NCI-H1694 (cell line): ENCODE data around the gene SPACA5.
"Not testable (repeated sequence)": the region's sequence is repeated elsewhere in the genome, so short reads cannot be mapped to it uniquely, and the experiment has no call there.

Source experiments
- DNase-seq: peaks from one replicate; lab custom pipeline; 2025; lab: John Stamatoyannopoulos, UW

The SPACA5 gene

DNA sequence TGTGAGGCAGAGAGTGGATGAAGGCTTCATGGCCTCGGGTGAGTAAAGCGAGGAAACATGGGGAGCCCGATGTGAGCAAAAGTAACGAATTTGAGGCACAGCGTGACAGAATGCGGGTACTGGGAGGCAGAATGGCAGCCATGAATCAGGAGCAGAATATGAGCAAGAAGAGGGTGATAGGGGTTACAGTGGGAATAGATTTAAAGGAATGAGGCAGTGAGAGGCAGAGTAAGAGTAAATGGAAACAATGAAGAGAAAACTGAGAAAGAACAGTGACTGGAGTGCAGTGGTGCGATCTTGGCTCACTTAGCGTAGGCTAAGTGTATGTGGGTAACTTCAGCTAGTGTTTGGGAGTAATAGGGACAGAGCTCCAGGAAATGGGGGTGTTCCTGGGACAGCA lies at the start of gene SPACA5:
SPACA5 (plus strand) TSS at position 301 of the 400 bp plus-strand sequence. CDS start 815 bp downstream, outside the sequence.
- not testable (repeated sequence) for DNase-seq

DNA sequence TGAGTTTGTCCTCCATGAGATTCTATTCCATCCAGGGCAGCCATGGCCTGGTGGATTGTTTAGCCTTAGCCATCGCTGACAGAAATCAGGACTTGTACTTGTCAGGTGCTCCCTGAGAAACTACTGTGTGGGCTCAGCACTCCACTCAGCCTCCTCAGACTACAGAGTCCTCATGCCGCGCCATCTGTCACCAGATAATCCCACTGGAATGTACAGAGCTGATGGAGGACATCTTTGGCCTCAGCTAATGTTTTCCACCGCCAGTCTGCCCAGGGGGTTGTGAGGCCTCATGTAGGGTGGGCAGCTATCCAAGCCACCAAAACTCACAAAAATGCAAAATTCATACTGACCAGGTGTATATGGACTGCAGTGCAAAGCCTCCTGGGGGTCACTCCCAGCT lies 48.6 kb upstream of the SPACA5 start:
- DNase-seq = not testable (repeated sequence)

DNA sequence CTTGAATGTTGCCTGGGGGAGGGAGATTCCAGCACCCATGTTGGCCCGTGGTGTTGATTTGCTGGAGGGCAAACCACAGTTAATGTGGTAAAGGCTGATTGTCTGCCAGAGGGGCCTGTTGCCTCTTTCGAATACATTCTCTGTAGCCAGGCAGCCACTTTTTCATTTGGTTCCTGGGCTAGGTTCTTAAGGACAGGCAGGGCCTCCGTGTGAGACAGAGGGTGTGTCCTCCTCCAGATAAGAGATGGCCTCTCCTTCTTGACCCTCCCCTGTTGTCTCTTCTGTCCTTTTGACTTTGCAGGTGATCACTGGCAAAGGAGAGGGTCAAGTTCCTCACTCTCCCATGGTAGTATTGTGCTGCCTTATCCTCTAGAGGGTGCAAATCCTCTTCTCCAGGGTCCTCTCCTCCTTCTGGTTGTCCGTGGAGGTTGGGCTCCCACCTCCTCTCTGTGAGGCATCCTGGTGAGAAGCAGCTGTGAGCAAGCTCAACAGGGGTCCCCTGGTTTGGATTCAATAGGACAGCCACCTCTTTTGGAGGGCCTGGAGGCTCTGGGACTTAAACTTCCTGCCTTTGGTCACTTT lies 47.9 kb upstream of the SPACA5 start:
- no peak for DNase-seq

DNA sequence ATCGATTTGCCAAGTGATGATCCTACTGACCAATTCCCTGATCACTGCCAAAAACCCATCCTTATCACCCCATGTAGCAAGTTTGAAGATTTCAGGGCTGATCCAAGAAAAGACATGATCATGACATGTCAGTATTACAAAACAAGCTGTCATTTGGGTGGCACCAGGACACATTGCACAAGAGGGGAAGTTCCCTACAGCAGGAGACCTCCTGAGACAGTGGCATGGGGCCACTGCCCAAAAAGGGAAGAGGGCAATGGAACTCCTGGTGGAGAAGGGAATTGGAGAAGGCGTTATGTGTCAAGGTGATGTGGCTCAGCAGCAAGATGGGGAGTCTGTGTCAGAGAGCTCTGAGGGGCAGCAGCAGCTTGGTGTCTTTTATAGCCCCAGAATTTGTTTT lies 46.4 kb upstream of the SPACA5 start:
- DNase-seq = no peak

DNA sequence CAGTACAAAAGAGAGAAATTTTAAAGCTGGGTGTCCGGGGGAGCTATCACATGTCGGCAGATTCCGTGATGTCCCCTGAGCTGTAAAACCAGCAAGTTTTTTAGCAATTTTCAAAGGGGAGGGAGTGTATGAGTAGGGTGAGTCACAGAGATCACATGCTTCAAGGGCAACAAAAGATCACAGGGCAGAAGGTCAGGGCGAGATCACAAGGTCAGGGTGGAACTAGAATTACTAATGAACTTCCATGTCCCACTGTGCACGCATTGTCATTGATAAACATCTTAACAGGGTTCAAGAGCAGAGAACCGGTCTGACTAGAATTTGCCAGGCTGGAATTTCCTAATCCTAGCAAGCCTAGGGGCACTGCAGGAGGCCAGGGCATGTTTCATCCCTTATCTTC lies 45.0 kb upstream of the SPACA5 start:
- DNase-seq = not testable (repeated sequence)

DNA sequence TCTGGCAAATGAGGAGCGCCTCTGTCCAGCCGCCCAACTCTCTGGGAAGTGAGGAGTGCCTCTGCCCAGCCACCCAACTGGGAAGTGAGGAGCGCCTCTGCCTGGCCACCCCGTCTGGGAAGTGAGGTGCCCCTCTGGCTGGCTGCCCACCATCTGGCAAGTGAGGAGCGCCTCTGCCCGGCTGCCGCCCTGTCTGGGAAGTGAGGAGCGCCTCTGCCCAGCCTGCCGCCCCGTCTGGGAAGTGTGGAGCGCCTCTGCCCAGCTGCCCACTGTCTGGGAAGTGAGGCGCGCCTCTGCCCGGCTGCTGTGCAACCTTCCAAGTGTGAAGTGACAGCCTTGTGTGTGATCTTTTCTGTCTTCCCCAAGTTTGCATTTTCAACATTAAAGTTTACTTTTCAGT lies 41.3 kb upstream of the SPACA5 start:
- DNase-seq = not testable (repeated sequence)

DNA sequence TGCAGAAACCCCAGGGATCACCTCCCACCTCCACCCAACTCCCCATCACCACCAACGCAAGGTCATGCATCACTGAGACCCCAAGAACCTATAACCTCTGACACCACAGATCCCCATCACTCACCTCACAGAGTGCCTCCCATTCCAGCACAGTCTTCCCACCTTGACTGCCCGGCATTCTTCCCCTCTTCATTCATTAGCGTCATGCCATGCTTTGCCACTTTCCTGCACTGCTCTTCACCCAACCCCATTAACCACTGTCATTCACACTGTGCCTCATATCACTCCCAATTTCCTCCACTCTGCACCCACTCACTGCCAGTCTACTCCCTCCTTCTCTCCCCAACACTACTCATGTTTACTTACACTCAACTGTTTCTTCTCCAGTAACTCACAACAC lies 33.6 kb upstream of the SPACA5 start:
- no peak for DNase-seq

DNA sequence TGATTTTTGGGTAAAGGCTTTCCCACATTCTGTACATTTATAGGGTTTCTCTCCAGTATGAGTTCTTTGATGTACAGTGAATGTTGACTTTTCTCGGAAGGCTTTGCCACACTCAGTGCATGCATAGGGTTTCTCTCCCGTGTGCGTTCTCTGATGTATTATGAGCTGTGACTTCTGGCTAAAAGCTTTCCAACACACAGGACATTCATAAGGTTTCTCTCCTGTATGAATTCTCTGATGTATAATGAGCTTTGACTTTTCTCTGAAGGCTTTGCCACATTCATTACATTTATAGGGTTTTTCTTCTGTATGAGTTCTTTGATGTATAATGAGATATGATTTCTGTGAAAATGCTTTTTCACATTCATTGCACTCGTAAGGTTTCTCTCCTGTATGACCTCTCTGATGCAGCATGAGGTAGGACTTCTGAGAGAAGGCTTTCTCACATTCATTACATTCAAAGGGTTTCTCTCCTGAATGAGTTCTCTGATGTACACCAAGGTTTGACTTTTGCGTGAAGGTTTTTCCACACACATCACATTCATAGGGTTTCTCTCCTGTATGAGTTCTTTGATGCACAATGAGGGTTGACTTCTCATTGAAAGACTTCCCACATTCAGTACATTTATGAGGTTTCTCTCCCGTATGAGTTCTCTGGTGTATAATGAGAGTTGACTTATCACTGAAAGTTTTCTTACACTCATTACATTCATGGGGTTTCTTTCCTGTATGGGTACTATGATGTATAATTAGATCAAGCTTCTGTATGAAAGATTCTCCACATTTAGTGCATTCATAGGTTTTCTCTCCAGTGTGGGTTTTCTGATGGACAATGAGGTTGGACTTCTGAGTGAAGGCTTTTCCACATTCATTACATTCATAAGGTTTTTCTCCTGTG lies 30.3 kb upstream of the SPACA5 start:
- DNase-seq = no peak

DNA sequence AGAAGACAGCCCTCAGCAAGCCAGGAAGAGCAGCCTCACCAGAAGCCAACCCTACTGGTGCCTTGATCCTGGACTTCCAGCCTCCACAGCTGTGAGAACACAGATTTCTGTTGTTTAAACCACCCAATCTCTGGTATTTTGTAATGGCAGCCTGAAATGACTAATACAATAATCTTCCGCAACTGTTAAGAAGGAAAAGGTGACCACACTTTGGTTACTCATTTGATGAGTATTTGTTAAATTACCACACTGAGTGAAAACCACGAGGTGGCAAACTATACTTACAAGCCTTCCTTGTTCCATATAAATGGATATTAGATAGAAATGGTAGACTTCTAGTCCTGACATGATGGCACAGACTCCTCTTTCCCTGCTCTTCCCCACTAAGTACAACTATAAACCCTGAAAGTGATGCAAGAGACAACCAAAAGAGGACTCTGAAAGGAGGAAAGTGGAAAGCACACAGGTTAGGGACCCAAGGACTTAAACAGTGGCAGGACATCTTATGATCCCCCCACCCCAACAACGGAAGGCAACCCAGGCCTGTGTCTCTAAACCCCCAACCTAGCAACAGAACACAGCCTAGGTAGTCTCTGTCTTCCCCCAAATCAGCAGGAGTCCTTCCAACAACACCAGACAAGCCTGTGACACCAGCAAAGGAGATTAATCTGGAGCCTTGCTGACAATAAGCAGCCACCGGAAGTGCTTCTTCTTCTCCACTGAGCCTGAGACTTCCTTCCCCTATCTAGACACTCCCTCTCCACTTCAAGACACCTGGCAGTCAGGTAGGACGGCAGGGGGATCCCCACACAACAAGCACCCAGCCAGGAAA lies 15.3 kb upstream of the SPACA5 start:
- no peak for DNase-seq

DNA sequence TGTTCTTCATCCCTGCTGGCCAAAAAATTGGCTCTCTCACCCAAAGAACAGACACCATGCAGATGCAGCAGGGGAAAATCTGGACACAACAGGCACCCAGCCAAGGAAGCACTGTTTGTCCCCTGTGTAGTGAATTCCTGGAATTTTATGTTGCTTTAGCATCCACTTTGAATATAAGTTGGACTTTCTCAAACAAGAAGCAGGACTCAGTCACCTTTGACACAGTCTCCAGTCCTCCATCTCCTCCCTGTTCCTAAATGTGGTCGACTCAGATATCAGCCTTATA lies 14.8 kb upstream of the SPACA5 start:
- no peak for DNase-seq

DNA sequence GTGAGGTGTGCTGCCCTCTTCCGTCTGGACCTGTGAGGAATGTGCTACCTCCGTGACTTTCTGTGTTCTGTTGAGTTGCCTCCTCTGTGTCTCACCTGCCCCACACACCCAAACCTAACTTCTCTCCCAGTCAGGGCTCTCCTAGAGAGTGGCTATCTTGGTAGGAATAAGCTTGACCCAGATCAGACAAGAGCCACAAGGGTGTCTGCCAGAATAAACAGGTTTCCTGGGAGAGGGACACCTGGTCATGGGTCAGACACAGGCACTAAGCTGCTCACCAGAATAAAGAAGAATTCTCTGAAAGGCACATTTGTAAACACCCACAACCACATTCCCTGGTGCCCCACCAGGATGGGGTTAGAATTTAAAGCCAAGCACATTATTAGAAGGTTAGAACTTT lies 14.1 kb upstream of the SPACA5 start:
- no peak for DNase-seq

DNA sequence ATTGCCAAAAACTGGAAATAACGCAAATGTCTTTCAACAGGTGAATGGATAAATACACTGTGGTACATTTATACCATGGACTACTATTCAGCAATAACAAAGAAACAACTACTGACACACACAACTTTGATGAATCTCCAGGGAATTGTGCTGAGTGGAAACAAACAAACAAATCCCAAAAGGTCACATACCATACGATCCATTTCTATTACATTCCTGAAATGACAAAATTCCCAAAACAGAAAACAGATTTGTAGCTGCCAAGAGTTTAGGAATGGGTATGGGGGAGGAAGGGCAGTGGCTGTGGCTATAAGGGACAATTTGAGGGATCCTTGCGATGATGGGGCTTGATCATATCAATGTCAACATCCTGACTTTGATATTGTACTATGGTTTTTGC lies 5.5 kb upstream of the SPACA5 start:
- DNase-seq = no peak

DNA sequence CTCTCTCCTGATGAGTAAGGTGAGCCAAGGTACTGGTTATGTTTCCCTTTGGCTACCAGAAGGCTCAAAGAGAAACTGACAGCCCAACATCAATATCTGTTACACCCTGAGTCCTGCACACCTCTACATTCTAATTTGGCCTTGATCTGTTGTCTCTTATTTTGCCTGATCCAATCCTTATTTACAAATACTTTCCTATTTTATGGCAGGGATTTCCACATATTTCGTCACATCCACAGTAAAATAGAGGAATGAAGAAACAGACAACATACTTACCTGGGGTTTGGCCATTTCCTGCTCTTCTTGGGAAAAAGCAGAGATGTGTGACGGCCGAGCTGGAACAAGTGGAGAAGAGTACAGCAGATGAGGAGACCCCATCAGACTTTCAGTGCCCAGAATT lies 4.5 kb upstream of the SPACA5 start:
- DNase-seq = no peak

DNA sequence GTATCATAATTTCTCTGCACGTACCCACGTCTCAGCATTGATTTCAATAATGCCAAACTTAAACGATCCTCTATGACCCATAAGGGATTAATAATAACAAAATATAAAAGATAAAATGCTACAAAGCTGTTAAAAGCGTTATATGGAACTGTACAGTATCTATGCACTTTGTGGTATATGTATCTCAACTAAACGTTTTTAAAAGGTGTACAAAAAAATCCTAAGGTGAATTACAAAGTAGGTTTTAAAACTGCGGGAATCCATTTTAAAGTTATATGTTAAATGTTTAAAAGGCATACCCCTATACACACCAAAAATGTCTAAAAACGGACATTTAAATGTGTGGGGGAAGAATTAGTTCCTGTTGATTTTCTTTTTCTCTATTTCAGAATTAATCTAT lies 3.9 kb upstream of the SPACA5 start:
- no peak for DNase-seq

DNA sequence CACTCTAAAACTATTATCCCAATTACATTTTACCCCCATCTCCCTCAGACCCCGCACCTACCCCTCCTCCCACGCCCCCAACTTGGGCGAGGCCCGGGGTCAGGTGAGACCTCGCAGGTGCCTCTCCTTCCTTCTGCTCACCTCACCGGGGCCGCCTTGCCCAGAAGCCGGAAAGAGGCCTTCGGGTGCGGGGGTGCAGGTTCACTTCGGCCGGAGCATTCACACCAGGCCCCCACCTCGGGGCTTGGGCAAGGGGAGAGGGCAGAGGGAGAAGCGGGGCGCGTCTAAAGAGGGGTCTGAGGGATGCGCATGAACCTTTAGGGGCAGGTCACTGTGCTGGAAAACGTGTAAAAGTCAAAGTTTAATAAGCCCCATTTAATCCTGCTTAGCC lies 3.4 kb upstream of the SPACA5 start:
- DNase-seq = no peak

DNA sequence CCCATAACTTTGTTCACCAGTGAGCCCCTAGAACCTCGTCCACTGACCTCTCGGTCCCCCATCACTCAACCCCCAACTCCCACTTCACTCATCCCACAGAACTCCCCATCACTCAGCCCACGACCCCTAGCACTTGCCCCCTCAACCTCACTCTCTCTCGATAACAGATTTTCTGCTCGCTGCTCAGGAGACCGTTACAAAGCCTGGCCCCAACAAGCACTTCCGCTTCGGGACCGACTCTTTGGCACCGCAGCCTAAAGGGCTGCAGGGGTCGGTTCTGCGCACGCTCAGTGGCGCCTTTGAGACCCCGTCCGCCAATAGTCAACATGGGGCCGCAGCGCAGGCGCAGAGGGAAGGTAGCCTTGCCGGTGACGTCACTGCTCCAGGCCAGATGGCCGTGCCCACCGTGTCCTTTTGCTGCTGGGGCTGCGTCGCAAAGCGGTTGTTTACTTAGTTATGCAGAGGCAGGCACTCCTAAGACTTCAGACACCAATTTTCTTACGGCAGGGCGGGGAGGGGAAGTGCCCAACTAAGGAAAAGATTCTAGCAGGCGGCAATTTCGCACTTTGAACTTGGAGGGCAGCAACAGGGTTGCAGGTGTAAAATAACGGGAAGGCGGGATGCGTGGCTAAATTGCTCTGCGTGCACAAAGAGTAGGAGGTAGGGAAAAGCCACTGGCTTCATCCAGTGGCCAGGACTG lies 2.9 kb upstream of the SPACA5 start, which contains the start of gene ZNF182:
ZNF182 (minus strand) TSS at position 232 of the 700 bp plus-strand sequence. CDS start 1,380 bp downstream, outside the sequence.
- peak; percentile 92 for DNase-seq

DNA sequence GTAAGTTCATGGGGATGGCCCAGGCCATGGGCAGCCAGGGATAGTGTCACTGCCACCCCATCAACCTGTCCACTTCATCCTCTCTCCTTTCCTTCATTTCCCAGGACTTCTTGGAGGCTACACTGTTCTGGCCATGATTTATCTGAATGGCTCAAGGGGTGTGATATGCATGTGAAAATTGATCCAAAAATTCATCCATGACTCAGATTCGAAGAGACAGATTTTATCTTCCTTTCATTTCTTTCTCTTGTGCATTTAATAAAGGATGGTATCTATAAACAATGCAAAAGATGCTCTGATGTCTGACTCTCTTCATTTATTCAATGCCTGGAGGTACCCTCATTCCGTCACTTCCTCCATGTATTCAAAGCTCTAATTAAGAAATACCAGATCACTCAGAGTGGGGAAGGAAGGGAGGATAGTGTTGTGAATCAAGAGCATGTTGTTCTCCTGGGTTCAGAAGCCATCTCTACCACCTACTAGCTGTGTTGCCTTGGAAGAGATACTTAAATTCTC lies 2.7 kb downstream of the SPACA5 start:
- not testable (repeated sequence) for DNase-seq

DNA sequence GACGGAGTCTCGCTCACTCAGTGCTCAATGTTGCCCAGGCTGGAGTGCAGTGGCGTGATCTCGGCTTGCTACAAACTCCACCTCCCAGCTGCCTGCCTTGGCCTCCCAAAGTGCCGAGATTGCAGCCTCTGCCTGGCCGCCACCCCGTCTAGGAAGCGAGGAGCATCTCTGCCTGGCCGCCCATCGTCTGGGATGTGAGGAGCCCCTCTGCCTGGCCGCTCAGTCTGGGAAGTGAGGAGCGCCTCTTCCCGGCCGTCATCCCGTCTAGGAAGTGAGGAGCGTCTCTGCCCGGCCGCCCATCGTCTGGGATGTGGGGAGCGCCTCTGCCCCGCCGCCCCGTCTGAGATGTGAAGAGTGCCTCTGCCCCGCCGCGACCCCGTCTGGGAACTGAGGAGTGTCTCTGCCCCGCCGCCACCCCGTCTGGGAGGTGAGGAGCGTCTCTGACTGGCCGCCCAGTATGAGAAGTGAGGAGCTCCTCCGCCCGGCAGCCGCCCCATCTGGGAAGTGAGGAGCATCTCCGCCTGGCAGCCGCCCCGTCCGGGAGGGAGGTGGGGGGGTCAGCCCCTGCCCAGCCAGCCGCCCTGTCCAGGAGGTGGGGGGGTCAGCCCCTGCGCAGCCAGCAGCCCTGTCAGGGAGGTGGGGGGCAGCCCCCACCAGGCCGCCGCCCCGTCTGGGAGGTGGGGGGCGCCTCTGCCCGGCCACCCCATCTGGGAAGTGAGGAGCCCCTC lies 10.0 kb downstream of the SPACA5 start:
- not testable (repeated sequence) for DNase-seq

DNA sequence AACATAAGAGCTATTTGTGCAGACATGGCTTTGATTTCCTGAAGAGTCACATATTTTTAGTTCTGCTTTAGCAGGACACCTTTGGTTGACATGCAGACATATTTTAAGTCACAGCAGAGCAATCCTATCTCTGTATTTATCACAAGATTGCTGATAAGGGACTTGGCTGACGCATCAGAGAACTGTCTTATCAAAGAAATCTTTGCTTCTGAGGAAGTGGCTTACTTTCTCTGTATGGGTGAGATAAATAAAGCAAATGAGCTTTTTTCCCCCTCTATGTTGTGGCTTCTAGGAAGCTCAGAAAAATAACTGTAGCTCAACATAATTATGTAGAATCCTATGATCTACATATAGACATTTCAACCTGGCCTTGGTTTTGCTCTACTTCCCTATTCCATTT lies 13.1 kb downstream of the SPACA5 start:
- DNase-seq = not testable (repeated sequence)

DNA sequence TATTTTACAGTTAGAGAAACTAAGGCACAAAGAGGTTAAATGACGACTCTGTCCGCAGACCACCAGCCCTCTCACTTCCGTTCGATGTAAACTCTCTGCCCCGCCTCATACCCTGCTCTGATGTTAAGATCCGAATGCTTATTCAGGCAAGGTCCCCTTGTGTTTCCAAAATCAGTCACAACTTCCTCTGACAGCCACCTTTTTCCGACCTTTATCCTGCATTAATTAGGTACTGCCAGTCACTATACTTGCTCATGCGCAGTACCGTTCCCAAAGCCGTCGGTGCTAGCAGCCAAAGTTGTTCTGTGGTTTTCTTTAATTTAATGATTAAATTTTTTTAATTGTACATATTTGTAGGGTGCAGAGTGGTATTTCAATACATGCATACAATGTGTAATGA lies 13.7 kb downstream of the SPACA5 start:
- not testable (repeated sequence) for DNase-seq
